Measurements from ENCODE around the gene CCDC112. TPM values are rescaled to one million over a fixed set of nuclear protein-coding genes. Genes with fewer than 3 reads are reported as not detected.

The CCDC112 gene
- total RNA-seq, 1 experiment from 2014 or later, result 13.0 TPM

DNA sequence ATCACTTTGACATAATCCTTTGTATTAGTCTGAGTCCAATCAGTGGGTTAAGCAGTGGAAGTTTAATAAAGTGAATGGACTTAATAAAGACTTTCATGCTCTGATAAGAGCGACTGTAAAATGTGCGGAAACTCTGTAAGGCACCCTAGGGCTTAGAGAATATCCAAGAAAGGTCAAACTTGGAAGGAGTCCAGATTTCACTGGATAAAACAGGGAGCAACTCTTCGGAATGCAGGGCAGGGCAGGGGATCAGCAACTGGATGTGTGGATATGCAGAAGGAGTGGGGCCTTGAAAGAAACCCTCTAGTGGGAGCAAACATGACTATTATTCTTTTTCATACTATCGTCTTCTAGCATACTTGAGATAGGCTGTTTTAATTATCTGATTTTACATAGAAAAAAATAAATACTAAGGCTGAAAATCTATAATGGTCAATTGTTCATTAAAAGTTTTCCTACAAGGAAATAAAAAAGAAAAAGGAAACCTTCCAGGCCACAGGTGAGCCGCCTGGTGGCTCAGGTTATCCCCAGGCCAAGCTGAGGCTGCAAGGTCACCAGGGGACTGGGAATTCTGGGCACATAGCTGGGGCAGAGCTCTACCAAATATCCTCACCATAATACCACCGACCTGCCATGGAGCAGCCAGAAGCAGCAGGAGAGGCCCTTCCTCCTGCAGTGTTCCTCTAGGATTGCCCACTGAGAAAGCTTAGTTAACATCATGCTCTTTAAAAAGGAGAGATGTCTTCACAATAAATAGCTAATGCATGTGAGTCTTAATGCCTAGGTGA is 46.3 kb upstream of the CCDC112 start:
- H4K5ac ChIP-seq (ENCODE audit: insufficient read length, low read depth, low read length), result no peak overlapping the region
- H3K9ac ChIP-seq (ENCODE audit: extremely low read depth, insufficient read length, low read length), result no peak overlapping the region
- Mint-ChIP-seq H3K9me3 (no peaks in the 10 kb centered on the region; a peak in 1 of 5 replicates), H3K36me3 (ENCODE audit: insufficient read depth in 1 of 3, low read depth in 3 of 3) (no peaks in the 10 kb centered on the region; a peak in 1 of 7 replicates), H3K27me3 (ENCODE audit: low read depth) (no peaks in the 10 kb centered on the region; the same call in 1 of the 2 replicates), H3K4me1 (peaks cover 6 to 8% of the 10 kb centered on the region in 2 experiments), H3K27ac (no peak overlapping the region), H3K4me3 (no peak overlapping the region)
- H4K91ac ChIP-seq (ENCODE audit: insufficient read length, low read depth, low read length), result no peak overlapping the region
- no peak overlapping the region for H2AK5ac ChIP-seq (ENCODE audit: insufficient read length, low read length)
- no peak overlapping the region for H3K27ac ChIP-seq (ENCODE audit: insufficient read length, low read depth, low read length)
- no peaks in the 10 kb centered on the region for H4K20me1 ChIP-seq (ENCODE audit: control insufficient read depth, insufficient read depth, insufficient read length)
- H3K27me3 ChIP-seq (ENCODE audit: insufficient read depth, low read length), result no peaks in the 10 kb centered on the region
- no peaks in the 10 kb centered on the region for H3K9me3 ChIP-seq (ENCODE audit: control insufficient read depth, low read depth, low read length)
- H2BK120ac ChIP-seq (ENCODE audit: low read depth, low read length, poor library complexity, severe bottlenecking), result no peak overlapping the region
- H3K4me1 ChIP-seq (ENCODE audit: insufficient read depth, low read length), result no peaks in the 10 kb centered on the region
- H3K14ac ChIP-seq (ENCODE audit: insufficient read depth, low read length), result no peak overlapping the region
- no peak overlapping the region for H3K56ac ChIP-seq (ENCODE audit: insufficient read length, low read depth, low read length)
- H3K23ac ChIP-seq (ENCODE audit: insufficient read length, low read depth, low read length), result no peak overlapping the region
- H3K23me2 ChIP-seq (ENCODE audit: insufficient read length, low read depth, low read length, poor library complexity, severe bottlenecking), result no peaks in the 10 kb centered on the region
- no CpG with 5 or more reads among the region's 6 CpGs for WGBS (ENCODE audit: extremely low coverage, insufficient read length, low lambda C conversion rate)
- no peak overlapping the region for H3T11ph ChIP-seq (ENCODE audit: low read length)
- H2BK5ac ChIP-seq (ENCODE audit: insufficient read length, low read length), result no peak overlapping the region
- no peak overlapping the region for H3K18ac ChIP-seq (ENCODE audit: insufficient read length, low read depth, low read length)
- H3K4ac ChIP-seq (ENCODE audit: low read depth, low read length), result no peak overlapping the region
- H2BK20ac ChIP-seq (ENCODE audit: low read depth, low read length, poor library complexity, severe bottlenecking), result no peak overlapping the region
- no peak overlapping the region for H4K8ac ChIP-seq (replicated peaks; ENCODE audit: insufficient read length, low read depth, low read length)
- no peaks in the 10 kb centered on the region for H3K79me2 ChIP-seq (ENCODE audit: insufficient read depth, low read length)
- no peak overlapping the region for H2BK15ac ChIP-seq (ENCODE audit: low read depth, low read length)
- H2BK12ac ChIP-seq (ENCODE audit: insufficient read length, low read depth, low read length), result no peak overlapping the region
- no peak overlapping the region for H3K4me2 ChIP-seq (ENCODE audit: insufficient read depth, insufficient read length, low read length)
- TF ChIP-seq, protein P1, sequence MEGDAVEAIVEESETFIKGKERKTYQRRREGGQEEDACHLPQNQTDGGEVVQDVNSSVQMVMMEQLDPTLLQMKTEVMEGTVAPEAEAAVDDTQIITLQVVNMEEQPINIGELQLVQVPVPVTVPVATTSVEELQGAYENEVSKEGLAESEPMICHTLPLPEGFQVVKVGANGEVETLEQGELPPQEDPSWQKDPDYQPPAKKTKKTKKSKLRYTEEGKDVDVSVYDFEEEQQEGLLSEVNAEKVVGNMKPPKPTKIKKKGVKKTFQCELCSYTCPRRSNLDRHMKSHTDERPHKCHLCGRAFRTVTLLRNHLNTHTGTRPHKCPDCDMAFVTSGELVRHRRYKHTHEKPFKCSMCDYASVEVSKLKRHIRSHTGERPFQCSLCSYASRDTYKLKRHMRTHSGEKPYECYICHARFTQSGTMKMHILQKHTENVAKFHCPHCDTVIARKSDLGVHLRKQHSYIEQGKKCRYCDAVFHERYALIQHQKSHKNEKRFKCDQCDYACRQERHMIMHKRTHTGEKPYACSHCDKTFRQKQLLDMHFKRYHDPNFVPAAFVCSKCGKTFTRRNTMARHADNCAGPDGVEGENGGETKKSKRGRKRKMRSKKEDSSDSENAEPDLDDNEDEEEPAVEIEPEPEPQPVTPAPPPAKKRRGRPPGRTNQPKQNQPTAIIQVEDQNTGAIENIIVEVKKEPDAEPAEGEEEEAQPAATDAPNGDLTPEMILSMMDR (conservative IDR thresholded peaks at IDR 0.05), result no peak
- no peak overlapping the region for H2AFZ ChIP-seq (ENCODE audit: low read length)
- H3K79me1 ChIP-seq (ENCODE audit: insufficient read depth, low read depth, low read length, poor library complexity, severe bottlenecking), result no peaks in the 10 kb centered on the region
- DNase-seq, result no peak

Data from H9 (cell line).